GM15510 (cell line): ENCODE results near the gene OST4.

Source experiments
- POLR2A ChIP-seq: IDR thresholded peaks from 3 replicates; pipeline ENCODE4 v1.6.1; 2011; ENCODE audit warnings: borderline replicate concordance; ENCODE audit not compliant: insufficient read length; ENCODE audit errors: extremely low read depth

Gene OST4

DNA sequence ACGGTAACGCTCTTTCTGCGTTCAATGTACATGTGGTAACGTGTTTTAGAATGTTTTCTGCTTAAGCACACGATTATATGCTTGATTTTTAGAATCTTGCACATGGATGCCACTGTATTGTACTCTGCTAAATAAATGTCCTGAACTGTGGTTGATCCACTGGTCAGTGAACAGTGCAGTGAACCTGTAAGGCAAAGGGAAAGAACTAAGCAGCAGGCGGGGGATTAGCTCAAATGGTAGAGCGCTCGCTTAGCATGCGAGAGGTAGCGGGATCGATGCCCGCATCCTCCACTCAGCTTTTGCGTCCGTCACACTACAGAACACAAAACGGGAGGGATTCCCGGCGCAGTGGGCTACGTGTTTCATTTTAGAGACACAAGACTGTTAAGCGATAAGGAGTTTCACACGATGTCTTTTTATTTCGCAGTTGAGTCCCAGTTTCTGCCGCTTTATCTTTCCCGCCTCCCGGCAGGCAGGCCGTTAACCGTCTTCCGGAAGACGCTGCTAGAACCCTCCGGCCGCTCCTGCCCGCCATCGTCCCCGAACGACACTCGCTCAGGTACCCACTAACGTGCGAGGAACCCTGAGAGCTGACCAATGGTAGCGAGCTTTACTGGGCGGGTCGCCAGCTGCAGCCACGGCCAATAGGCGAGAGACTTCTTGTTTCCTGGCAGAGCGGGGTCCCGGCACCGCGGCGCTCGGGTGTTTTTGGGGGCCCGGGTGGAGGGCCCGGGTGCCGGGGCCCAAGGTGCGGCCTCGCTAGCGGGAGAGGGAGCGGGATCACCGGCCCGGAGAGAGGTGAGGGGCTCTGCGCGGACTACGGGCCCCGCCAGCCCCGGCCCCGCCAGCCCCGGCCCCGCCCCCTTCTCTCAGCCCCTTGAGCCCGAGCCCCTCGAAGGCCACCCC is 20.2 kb downstream of the OST4 start, which contains the start of gene AGBL5:
AGBL5 (plus strand) TSS at position 673 of the 906 bp plus-strand sequence. CDS start 1,291 bp downstream, outside the sequence.
- TF ChIP-seq POLR2A: peak; percentile 75

DNA sequence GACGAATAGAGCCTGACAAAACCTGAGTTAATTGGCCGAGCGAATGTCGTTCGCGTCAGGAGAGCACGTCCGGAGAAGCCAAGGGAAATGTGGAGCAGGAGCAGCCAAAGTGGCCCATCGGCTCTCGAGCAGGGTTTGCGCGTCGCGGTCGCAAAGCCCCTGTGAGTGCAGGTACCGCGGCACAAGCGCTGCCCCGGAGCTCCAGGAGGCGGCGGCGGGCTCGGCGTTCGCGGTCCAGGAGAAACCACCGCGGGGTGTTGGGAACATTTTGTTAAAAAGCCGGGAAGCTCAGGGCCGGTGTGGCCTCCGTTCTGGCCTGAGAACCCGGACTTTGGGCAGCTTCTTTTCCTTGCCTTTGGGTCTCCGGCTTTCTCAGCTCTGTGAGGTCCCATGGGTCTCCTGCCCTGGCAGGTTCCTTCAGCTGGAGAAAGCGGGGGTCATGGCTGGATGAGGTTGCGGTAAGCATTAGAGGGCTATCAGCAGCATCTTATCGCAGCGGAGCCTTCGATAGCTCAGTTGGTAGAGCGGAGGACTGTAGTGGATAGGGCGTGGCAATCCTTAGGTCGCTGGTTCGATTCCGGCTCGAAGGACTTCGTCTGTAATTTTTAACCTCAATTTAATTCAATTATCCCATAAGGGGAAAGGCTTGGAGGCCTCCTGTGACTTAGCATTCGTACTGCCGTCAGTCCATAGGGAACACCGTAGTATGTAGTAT is 21.0 kb downstream of the OST4 start:
- peak; percentile 63 for TF ChIP-seq POLR2A

DNA sequence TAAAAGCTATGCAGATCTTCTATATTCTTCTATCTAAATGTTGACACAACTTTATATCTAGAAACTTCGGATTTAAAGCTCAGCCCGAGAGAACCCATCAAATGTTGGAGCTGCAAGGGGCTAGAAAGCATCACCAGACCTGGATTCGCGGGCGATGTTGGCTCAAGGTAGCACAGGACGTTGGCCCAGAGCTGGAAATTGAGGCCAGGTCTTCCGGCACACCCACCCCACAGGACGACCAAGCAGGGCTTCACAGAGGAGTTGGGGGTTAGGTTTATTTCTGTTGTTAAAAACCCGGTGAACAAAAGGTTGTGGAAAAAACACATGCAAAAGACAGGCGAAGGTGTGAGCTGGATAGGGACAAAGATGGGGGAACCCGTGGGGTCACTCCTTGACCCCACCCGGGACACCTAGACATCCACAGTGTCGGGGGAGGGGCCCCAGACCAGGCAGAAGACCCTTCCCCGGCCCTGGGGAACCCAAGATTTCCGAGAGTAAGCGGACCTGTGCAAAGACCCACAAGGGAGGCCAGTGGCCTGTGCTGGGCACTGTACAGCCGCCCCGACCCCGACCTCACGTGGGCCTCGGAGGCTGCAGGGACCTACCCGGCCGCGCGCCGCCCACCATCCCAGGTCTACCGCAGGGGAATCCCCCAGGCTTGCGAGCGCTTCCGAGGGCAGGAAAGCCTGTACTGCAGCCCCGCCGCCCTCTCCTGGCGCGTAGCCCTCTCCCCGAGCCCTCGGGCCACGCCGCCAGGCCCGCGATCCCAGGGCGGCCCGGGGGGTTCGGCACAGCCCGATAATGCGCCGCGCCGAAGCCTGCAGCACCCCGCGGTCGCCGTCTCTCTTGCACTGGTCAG is 21.8 kb downstream of the OST4 start:
- peak; percentile 29 for TF ChIP-seq POLR2A

DNA sequence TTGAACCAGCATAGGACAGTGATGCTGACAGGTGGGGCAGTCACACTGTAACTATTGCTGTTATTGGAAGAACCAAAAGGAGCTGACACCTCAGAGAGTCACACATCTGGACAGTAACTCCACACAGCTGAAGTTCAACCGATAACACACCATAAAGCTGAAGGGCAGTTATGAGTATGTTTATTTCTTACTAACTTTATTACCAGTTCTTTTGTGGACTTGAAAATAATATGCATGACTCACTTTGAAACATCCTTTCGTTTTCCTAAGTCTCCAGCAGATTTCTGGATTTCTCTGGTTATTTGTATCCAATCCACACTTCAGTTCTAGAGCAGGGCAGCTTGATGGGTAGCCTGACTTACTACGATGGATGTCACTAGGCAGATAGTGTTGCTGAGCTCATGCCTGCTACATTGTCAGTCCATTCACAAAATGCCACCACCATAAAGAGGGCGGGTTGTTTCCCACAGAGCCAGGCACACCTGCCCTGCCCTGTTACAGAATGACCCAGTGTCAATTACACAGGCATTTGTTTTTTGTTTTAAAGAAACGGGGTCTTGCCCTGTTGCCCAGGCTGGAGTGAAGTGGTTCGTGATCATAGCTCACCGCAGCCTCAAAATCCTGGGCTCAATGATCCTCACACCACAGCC is 28.3 kb downstream of the OST4 start:
- TF ChIP-seq POLR2A: no peak

DNA sequence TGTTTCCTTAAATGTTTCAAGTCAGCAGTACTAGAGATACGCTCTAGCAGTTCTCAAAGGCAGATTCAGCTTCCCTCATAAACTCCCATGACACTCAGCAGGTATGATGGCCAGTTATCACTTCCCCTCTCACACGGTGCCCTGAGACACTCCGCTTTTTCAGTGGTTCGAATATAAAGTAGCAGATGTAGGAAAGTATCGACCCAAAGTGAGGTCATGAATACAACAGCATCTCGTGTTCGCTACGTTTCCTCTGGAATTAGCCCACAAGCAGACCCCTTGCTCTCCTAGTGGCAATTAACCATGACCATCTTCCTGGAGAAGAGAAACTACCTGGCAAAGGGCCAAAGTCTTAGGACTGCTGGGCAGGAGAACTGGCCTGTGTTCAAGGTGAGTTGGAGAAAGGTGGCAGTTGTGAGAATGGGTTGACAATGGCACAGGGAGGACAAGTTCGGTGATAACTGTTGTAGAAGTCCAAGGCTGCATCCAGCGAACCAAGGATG is 29.2 kb downstream of the OST4 start:
- no peak for TF ChIP-seq POLR2A

DNA sequence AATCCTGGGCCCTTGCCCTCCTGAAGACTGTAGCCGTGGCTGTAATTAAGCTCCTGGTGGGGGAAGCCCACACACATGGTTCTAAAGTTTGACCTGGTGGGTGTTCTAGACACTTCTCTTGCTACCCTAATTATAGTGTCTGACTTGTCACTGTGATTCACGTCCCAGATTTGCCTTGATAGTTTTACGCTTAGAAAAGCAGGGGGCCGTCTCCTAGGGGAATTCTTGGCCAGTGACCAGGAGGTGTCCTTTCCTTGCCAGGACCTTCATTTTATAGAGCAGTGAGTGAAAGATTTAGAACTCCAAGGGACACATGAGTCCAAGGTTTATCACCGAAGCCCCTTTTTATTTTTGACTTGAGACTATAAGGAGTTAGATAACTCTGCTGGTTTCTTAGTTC is 29.7 kb downstream of the OST4 start:
- TF ChIP-seq POLR2A: no peak

DNA sequence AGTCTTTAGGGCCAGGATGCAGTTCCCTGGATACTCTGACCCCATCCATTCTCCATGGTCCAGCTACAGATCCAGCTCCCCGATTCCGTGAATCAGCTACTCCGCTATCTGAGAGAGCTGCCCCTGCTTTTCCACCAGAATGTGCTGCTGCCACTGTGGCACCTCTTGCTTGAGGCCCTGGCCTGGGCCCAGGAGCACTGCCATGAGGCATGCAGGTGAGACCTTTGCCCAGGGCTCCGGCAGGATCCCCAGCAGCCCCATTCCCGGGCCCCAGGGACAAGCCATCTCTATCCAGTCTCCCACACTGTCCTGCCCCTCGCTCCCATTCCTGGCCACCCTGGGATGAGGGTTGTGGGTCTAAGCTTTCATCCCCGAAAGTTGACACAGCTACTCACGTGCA is 31.2 kb downstream of the OST4 start:
- TF ChIP-seq POLR2A: no peak

DNA sequence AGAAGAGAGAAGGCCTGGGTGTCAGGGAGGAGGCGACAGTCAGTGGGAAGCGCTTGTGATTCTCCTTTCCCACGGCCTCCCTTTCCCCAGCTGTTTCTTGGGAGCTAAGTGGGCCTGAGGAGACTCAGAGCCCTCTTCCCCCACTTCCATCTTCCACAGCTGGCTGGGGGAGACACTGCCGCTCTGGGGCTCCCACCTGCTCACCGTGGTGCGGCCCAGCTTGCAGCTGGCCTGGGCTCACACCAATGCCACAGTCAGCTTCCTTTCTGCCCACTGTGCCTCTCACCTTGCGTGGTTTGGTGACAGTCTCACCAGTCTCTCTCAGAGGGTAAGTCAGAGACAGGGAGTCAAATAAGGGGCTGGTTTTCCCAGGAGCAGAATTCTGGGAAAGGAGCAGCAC is 31.6 kb downstream of the OST4 start:
- TF ChIP-seq POLR2A: no peak

DNA sequence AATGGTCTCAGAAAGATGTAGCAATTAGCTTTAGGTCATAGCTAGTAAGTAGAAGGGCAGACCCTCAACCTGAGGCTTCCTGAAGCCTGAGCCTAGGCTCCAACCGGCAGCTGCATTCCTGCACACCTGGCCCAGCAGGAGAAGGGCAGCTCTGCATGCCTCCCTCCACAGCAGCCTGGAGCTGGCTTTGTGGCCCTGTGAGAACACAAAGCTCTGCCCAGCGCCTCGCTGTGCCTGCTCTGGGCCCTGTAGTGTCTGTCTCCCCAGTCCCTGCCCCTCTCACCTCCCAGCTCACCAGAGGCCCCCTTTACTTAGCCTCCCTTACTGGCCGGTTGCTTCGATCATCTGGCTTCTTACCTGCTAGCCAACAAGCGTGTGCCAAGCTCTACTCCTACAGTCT is 32.0 kb downstream of the OST4 start:
- TF ChIP-seq POLR2A: no peak

DNA sequence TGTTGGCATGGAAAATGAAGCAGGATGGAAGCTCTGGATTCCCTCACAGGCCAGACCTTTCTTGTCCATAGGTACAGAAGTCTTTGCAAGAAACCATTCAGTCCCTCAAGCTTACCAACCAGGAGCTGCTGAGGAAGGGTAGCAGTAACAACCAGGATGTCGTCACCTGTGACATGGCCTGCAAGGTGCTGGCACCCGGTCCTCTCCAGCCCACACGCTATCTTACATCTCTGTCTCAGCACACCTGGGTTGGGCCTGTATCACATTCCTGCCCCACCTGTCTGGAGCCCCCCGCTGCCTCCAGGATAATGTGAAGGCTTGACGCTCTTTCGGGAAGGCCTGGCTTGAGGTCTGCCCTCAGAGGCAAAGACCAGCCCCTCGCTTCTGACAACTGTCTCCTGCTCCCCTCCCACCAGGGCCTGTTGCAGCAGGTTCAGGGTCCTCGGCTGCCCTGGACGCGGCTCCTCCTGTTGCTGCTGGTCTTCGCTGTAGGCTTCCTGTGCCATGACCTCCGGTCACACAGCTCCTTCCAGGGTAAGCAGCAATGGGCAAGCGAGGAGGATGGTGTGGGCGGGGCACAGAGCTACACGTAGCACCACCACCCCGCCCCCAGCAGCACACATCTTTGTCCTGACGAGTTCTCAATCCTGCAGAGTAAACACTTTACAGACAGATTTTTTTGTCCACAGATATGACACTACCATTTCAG is 32.7 kb downstream of the OST4 start:
- no peak for TF ChIP-seq POLR2A

DNA sequence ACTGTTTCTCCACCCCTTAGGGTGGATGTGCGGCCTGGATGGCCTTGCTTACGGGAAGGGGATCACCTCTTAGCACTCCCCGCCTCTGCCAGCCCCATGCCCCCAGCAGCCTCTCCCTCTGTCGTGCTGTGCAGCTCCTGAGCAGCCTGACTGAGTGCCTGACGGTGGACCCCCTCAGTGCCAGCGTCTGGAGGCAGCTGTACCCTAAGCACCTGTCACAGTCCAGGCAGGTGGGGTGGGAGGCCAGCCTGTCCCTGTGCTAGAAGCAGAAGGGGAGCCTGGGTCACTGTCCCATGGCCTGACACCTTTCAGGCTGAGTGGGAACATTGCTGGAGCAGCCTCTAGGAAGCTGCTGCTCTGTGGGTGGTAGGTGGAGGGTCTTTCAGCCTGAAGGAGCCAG is 33.4 kb downstream of the OST4 start:
- TF ChIP-seq POLR2A: no peak

DNA sequence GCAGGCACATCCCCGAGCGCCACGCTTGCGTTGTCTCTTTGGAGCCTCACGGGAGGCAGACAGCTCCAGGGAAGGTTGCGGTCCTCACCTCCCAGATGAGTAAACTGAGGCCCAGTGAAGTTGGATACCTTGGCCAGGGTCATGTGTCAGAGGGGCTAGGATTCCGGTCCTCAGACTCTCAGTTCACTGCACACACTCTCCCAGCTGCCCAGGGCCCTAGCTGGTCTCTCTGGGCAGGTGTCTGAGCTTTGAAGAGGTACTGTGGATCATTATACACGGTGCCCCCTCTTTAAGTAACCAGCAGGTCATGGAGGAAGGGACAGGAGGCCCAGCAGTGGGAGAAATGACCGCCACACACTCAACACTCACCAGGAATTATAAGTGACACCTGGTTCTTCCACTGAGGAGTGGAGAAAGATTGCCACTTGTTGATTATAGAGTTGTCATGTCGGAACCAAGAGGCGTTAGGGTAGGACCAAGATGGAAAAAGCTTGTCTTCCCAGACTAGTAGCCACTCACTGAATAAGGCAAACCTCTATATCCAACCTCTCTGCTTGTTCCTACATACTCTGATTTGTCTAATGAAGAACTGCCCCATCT is 38.1 kb downstream of the OST4 start:
- TF ChIP-seq POLR2A: no peak
